GM12878 (cell line): ENCODE measurements around the gene HUNK. TPM values are rescaled to one million over a fixed set of nuclear protein-coding genes. Genes with fewer than 3 reads are reported as not detected.
"Not testable (repeated sequence)": the region's sequence is repeated elsewhere in the genome, so short reads cannot be mapped to it uniquely, and the experiment has no call there.

ENCODE experiments used
- ATAC-seq: fragments of 200-7000 bp; cut with Tn5 transposase; 3 replicates; pipeline ENCODE4 v1.9.1; 2020; ENCODE audit warnings: mild to moderate bottlenecking, moderate library complexity
- BruUV-seq: library from RNA; stranded (reverse); fragments of 400-500 nt; replicated peaks from 2 replicates; lab custom pipeline; 2021; lab: Mats Ljungman, UMichigan
- CTCF ChIA-PET: fragments of 300-600 bp; sonication (Branson Sonifier 250); formaldehyde crosslinking; extraction: SDS; loops from one replicate; lab custom pipeline; 2021; ENCODE audit warnings: inconsistent platforms; lab: Yijun Ruan, JAX
- POLR2A ChIA-PET: fragments of 350-600 bp; formaldehyde crosslinking; extraction: SDS; loops from one replicate; lab custom pipeline; 2021; ENCODE audit warnings: inconsistent platforms; lab: Charles Lee
- RAD21 ChIA-PET: fragments of 300-600 bp; sonication (Branson Sonifier 250); formaldehyde crosslinking; loops from one replicate; lab custom pipeline; 2023; ENCODE audit warnings: antibody characterized with exemption; ENCODE audit not compliant: unreplicated experiment; lab: Charles Lee
- SMC1A ChIA-PET: fragments of 300-600 bp; sonication (Branson Sonifier 250); formaldehyde crosslinking; loops from one replicate; lab custom pipeline; 2023; ENCODE audit not compliant: unreplicated experiment, uncharacterized antibody; lab: Charles Lee
- DNase-seq: peaks from one replicate; pipeline ENCODE4 v3.0.0-alpha.2; 2011; ENCODE audit warnings: low read depth, low spot score
- FAIRE-seq: peaks from 3 replicates; lab custom pipeline; 2011; peaks lifted over from hg19 to GRCh38; lab: Jason Lieb, UNC
- H2AFZ ChIP-seq: 2 replicates; pipeline ENCODE4 v1.6.0; 2011; ENCODE audit warnings: low read depth, low read length, control low read depth; ENCODE audit not compliant: control insufficient read depth
- H3K27ac ChIP-seq: 2 replicates; pipeline ENCODE4 v1.5.1; 2011; ENCODE audit warnings: control low read depth; ENCODE audit not compliant: control insufficient read depth, insufficient read depth
- H3K27me3 ChIP-seq, 2 experiments: replicated peaks in 1 of 2; 2 replicates each; pipeline versions ENCODE4 v1.6.0 to v1.6.1; 2011; ENCODE audit warnings: low read length in 1 of 2; ENCODE audit not compliant: control insufficient read depth in 2 of 2, insufficient read depth in 2 of 2
- H3K36me3 ChIP-seq, 2 experiments: 2 replicates each; pipeline ENCODE4 v1.5.1; 2011; ENCODE audit warnings: low read length in 1 of 2; ENCODE audit not compliant: control insufficient read depth in 2 of 2, insufficient read depth in 2 of 2
- H3K4me1 ChIP-seq: 2 replicates; pipeline ENCODE4 v1.6.1; 2011; ENCODE audit warnings: mild to moderate bottlenecking, low read length, moderate library complexity, mixed read lengths; ENCODE audit not compliant: control insufficient read depth, insufficient read depth
- H3K4me2 ChIP-seq: 2 replicates; pipeline ENCODE4 v1.6.0; 2011; ENCODE audit warnings: control low read depth; ENCODE audit not compliant: control insufficient read depth, insufficient read depth
- H3K4me3 ChIP-seq: fragments of 200-600 bp; sonication (generic); 2 replicates; pipeline ENCODE4 v1.5.1; 2016
- H3K79me2 ChIP-seq: 2 replicates; pipeline ENCODE4 v1.6.0; 2011; ENCODE audit warnings: low read length; ENCODE audit not compliant: control insufficient read depth, insufficient read depth
- H3K9ac ChIP-seq: 2 replicates; pipeline ENCODE4 v1.8.0; 2011; ENCODE audit warnings: low read length, control low read depth, mixed read lengths; ENCODE audit not compliant: control insufficient read depth, insufficient read depth
- H3K9me3 ChIP-seq: replicated peaks from 3 replicates; pipeline ENCODE4 v1.5.1; 2011; ENCODE audit warnings: mild to moderate bottlenecking, low read length; ENCODE audit not compliant: control insufficient read depth, insufficient read depth
- H4K20me1 ChIP-seq: 2 replicates; pipeline ENCODE4 v1.6.0; 2011; ENCODE audit not compliant: control insufficient read depth, insufficient read depth
- ATF2 ChIP-seq: IDR thresholded peaks from 2 replicates; pipeline ENCODE4 v1.6.1; 2012; ENCODE audit warnings: low read length, inconsistent platforms
- FOXK2 ChIP-seq: fragments of 450-650 bp; IDR thresholded peaks from 2 replicates; pipeline ENCODE4 v1.6.1; 2017; ENCODE audit warnings: mild to moderate bottlenecking, moderate library complexity
- JUND ChIP-seq: IDR thresholded peaks from 2 replicates; pipeline ENCODE4 v1.6.1; 2012; ENCODE audit warnings: low read depth, mild to moderate bottlenecking, low read length, improper control_type of control experiment, moderate library complexity
- ZNF207 ChIP-seq: fragments of 450-650 bp; IDR thresholded peaks from 2 replicates; pipeline ENCODE4 v1.6.1; 2014; ENCODE audit warnings: antibody characterized with exemption, mild to moderate bottlenecking, borderline replicate concordance
- ZNF24 ChIP-seq: fragments of 450-650 bp; IDR thresholded peaks from 2 replicates; pipeline ENCODE4 v1.6.1; 2017; ENCODE audit warnings: antibody characterized with exemption, mild to moderate bottlenecking
- WGBS: methylation state at CpG from one replicate; pipeline ENCODE4 v1.1.6; 2016; ENCODE audit warnings: low lambda C conversion rate; ENCODE audit not compliant: insufficient replicate concordance, insufficient coverage; ENCODE audit errors: missing lambda C conversion rate; 5-methylcytosine and 5-hydroxymethylcytosine counted together
- in situ Hi-C: fragments of 300-500 bp; cut with MboI; formaldehyde crosslinking; loops from 9 replicates; pipeline ENCODE4 v1.14.3; 2018; ENCODE audit warnings: mixed read lengths
- intact Hi-C: fragments of 100-400 bp; cut with micrococcal nuclease; formaldehyde crosslinking; loops from one replicate; pipeline ENCODE4 v1.14.2; 2022; ENCODE audit not compliant: unreplicated experiment
- polyA plus RNA-seq, 11 experiments: library from polyadenylated mRNA; depleted of rRNA in 4 of 11; unstranded in 6 of 11; stranded (reverse) in 5 of 11; fragments of >200 nt; fragmentation: Nextera tagmentation in 4 of 11; fragmentation: Illumina TruSeq in 1 of 11; extraction: Ambion mirVana in 4 of 11; extraction: Trizol in 1 of 11; gene quantifications; 1 replicate in 1 of 11; 2 replicates in 10 of 11; pipeline versions ENCODE4 v1.2.1 to v1.2.3, GENCODE V29; 2011 to 2016; ENCODE audit warnings: inconsistent platforms in 2 of 11, missing spikeins in 2 of 11, low read depth in 1 of 11
- total RNA-seq, 4 experiments: library from RNA; depleted of rRNA in 3 of 4; stranded (reverse); fragments of >200 nt in 3 of 4; fragmentation: Illumina TruSeq in 1 of 4; extraction: Trizol in 1 of 4; gene quantifications; 2 replicates each; pipeline versions ENCODE4 v1.2.1 to v1.2.3, GENCODE V29; 2013 to 2021

The HUNK gene
- total and polyA plus RNA-seq, 10 of the 15 experiments (the other 5 are each of a cell fraction or from before 2014, with no cell fraction given), result under 0.01 to 0.14 (median 0.03) TPM; not detected in 7

GRCh38 chr21:31857096-31857495 is 15.7 kb upstream of the HUNK start (continued):
- TF ChIP-seq FOXK2 (no peak), ZNF207 (no peak), ATF2 (no peak), JUND (no peak), ZNF24 (no peak)

GRCh38 chr21:31857631-31858030 is 15.2 kb upstream of the HUNK start:
- H3K4me2 ChIP-seq, intact Hi-C loops, SMC1A ChIA-PET, H3K4me3 ChIP-seq, H3K4me1 ChIP-seq, H3K9ac ChIP-seq, FAIRE-seq, ATAC-seq, H3K79me2 ChIP-seq, CTCF ChIA-PET, in situ Hi-C loops, DNase-seq, H3K27ac ChIP-seq, H3K27me3 ChIP-seq, BruUV-seq, RAD21 ChIA-PET, H3K9me3 ChIP-seq, H2AFZ ChIP-seq, H3K36me3 ChIP-seq, H4K20me1 ChIP-seq: not testable (repeated sequence)
- POLR2A ChIA-PET, result interaction anchor here (0.6 kb wide), 1 partner anchor 98 kb away, joined by 3 read pairs; no protein-coding TSS in a partner anchor
- WGBS, result 50% methylated on average over 7 of the region's 7 CpGs
